Activated CD4-positive, alpha-beta T cell treated with anti-CD3 and anti-CD28 coated beads for 24 hours (primary cell): Measurements from ENCODE around the gene CLPTM1L.
"Not testable (repeated sequence)": the region's sequence is repeated elsewhere in the genome, so short reads cannot be mapped to it uniquely, and the experiment has no call there.

ENCODE experiments used
- DNase-seq, 2 donors: peaks; one replicate each; pipeline ENCODE4 v3.0.0-alpha.2; 2020; ENCODE audit warnings: low read depth in 2 of 2

CLPTM1L gene

GRCh38 chr5:1278216-1278615 lies 66.7 kb downstream of the CLPTM1L start:
- DNase-seq, result no peak

DNA sequence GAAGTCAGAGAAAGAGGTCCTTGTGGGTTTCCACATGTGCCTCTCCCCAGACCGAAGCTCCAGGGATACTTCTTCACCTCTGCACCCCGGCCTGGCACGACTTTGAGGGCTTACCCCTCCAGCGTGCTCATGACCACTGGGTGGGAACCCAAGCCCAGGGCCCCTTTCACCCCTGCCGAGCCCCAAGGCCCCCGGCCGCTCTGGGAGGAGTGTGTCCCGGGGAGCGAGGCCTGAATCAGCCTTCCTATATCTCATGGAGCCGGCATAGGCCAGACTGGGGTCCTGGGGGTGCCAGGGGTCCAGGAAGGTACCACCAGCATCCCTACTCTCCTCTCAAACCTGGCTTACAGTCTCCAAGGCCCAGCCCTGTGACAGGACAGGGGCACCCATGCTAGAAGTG lies 67.1 kb downstream of the CLPTM1L start:
- no peak for DNase-seq

DNA sequence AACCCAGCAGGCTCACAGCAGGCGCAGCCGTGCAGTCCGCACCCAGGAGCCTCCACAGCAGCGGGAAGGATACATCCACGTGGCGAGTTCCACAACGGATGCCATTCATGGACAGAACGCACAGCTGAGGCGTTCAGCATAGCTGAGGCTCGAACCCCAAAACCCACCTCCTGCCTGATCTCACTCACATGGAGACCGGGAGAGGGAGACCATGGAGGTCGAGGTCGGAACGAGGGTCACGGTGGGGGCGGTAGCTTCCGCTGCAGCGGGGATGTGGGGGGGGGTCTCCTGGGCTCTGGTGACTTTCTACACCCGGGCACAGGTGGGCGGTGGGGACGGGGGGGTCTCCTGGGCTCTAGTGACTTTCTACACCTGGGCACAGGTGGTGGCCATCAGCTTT lies 67.6 kb downstream of the CLPTM1L start:
- DNase-seq, result no peak

DNA sequence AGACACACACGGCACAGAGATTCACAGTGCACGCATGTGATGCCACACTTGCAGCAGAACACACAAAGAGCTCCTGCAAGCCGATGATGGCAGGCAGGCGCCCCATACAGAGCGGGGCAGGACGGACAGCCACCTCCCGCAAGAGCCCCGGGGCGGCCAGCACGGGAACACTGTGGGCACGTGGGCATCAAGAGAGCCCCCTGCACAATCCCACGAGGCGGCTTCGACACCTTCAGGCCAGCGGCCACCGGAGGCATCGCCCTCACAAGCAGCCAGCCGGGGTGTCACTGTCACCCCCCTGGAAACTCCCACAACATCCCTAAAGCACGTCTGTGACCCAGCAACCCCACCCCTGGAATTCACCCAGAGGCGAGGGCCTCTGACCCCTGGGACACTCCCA lies 68.0 kb downstream of the CLPTM1L start:
- DNase-seq, result no peak

GRCh38 chr5:1275397-1276391 lies 69.2 kb downstream of the CLPTM1L start:
- DNase-seq, result not testable (repeated sequence)

DNA sequence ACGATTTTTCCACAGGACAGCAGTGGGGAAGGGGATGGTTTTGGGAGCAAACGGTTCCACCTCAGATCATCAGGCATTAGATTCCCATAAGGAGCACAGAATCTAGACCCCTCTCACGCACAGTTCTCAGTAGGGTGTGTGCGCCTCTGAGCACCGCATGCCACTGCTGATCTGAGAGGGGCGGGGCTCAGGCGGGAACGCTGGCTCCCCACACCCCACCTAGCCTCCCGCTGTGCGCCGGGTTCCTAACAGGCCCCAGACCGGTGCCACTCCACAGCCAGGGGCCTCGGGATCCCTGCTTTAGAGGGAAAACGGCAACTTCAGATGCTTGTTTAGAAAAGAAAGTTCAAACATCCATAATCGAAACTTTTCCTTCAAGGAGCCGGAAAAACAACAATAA lies 70.4 kb downstream of the CLPTM1L start:
- no peak for DNase-seq

GRCh38 chr5:1273745-1274144 lies 71.2 kb downstream of the CLPTM1L start:
- DNase-seq, result no peak

DNA sequence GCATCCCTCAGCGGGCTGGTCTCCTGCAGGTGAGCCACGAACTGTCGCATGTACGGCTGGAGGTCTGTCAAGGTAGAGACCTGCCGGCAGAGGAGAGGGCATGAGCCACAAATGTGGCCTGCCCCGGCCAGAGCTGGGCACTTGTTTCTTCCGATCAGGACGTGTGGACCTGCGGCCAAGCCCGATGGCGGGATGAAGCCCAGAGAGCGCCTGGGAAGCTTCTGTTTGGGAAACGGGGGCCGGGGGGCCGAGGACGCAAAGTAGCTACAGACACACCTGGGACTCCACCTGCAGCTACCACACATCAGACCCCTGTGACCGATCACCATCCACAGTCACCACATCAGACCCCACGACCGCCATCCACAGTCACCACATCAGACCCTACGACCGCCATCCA lies 72.7 kb downstream of the CLPTM1L start:
- DNase-seq, result no peak

DNA sequence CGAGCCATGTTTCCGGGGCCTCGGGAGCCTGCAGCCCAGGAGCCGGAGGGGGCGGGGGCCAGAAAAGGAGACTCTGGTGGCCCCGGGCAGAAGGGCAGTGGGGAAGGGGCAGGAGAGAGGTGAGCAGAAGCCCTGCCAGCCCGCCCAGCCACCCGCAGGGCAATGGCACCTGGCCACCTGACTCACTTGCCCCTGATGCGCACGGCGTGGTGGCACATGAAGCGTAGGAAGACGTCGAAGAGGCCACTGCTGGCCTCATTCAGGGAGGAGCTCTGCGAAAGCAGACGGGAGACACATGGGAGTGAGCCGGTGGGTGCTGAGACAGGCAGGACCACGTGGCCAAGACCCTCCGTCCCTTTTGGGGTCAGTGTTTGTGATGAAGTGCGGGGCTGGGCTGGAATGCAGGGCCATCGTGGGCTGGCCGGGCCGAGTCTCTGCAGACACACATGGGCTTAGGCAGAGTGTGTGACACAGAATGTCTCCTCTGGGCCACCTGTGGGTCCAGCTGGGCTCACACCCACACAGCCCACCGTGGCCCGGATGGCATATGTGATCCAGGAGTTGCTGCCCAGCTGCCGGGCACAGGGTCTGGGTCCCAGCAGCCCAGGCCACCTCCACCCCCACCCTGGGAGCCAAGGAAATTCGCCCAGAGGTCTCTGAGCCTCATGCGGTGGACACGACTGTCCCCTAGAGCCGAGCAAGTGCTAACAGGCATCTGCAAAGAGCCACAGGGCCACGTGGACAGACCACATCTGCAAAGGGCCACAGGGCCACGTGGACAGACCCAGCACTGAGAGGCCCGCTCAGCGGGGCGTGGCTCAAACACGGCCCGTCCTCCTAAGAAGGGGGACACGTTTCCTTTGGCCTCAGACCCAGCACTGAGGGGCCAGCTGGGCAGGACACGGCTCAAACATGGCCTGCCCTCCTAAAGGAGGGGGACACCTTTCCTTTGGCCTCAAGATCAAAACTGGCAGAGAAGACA lies 73.7 kb downstream of the CLPTM1L start:
- DNase-seq, result no peak

DNA sequence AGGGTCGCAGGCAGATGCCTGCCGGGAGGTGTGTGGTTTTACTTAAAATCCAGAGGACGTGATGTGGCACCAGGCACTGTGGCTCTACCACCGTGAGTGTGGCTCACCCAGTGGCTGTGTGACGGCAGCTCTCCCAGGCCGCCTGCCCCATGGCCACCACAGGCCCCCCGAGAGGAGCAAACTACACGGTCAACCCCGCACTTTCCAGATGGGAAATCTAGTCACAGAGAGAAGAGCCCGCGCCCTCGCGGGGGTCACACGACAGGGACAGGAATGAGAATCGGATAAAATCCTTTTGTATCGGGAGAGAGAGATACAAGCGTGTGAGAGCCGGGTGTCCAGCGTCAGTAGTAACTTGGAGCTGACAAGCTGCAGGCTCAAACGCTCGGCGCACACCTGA lies 74.5 kb downstream of the CLPTM1L start:
- DNase-seq, result no peak

DNA sequence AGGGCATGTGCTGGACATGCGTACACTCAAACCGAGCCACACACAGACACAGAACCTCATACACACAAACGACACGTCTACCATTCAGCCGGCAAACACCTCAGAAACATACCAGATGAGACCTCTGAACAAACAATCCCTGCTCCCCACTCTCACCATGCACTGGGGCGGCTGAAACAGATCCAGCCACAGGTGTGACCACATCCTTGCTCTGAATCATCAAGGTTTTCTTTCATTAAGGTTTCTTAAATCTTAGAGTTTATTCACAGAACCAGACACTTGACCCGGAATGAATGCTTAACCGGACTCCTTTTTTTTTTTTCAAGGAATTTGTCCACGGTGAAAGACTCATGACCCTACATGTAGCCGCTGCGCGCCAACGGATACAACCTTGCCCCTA lies 76.2 kb downstream of the CLPTM1L start:
- DNase-seq, result peak in 1 of 2 donors; percentile 5

DNA sequence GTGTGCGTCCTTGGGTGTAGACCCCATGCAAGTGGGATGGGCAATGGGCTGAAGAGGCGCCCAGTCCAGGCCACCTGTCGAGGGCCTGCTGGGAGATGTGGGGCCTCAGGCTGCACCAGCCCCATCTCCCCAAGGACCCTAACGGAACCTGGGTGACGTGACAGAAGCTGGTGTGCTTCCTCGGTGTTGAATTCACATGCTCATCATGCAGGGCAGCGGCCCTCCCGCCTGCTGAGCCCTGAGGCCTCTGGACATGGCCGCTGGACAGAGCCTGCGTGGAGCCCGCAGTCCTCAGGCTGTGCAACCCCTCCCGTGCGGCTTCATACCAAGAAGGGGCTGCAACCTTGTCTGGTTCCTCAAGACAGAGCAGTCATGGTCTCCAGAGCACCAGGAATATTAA lies 76.8 kb downstream of the CLPTM1L start:
- no peak for DNase-seq
